Right atrium auricular region (tissue), 2 donors: ENCODE results near the gene IL1RL2. TPM values are rescaled to one million over a fixed set of nuclear protein-coding genes. Genes with fewer than 3 reads are reported as not detected.

Experiments used
- DNase-seq: peaks from one replicate; pipeline ENCODE4 v3.0.0-alpha.2; 2019; ENCODE audit warnings: low spot score
- H3K27ac ChIP-seq, 2 donors: fragments of 200-600 bp; sonication (generic); 1 replicate in 1 of 2; 2 replicates in 1 of 2; pipeline ENCODE4 v1.5.1; 2016 to 2019
- H3K27me3 ChIP-seq, 2 donors: fragments of 200-600 bp; sonication (generic); one replicate each; pipeline versions ENCODE4 v1.5.1 to v1.6.0; 2017 to 2019
- H3K36me3 ChIP-seq: fragments of 200-600 bp; sonication (generic); one replicate; pipeline ENCODE4 v1.5.1; 2016
- H3K4me1 ChIP-seq, 2 donors: fragments of 200-600 bp; sonication (generic); one replicate each; pipeline versions ENCODE4 v1.5.1 to v1.6.0; 2017 to 2019
- H3K4me3 ChIP-seq, 2 donors: fragments of 200-600 bp; sonication (generic); 1 replicate in 1 of 2; 2 replicates in 1 of 2; pipeline ENCODE4 v1.5.1; 2017 to 2019; ENCODE audit warnings: mild to moderate bottlenecking in 1 of 2, moderate library complexity in 1 of 2
- H3K9me3 ChIP-seq, 2 donors: fragments of 200-600 bp; sonication (generic); one replicate each; pipeline ENCODE4 v1.5.1; 2019
- total RNA-seq, 2 donors: library from RNA; depleted of rRNA; stranded (reverse); fragments of >200 nt; gene quantifications; one replicate each; pipeline ENCODE4 v1.1.0, GENCODE V29; 2016
- TF ChIP-seq, protein P1 (sequence below), 2 donors: fragments of 200-600 bp; sonication (generic); IDR thresholded peaks; one replicate each; pipeline ENCODE4 v1.5.1; 2019; ENCODE audit warnings: antibody characterized with exemption in 2 of 2

IL1RL2 gene
- total RNA-seq: under 1 TPM in 1 of 2 donors, not detected in 1; 0.55 TPM

DNA sequence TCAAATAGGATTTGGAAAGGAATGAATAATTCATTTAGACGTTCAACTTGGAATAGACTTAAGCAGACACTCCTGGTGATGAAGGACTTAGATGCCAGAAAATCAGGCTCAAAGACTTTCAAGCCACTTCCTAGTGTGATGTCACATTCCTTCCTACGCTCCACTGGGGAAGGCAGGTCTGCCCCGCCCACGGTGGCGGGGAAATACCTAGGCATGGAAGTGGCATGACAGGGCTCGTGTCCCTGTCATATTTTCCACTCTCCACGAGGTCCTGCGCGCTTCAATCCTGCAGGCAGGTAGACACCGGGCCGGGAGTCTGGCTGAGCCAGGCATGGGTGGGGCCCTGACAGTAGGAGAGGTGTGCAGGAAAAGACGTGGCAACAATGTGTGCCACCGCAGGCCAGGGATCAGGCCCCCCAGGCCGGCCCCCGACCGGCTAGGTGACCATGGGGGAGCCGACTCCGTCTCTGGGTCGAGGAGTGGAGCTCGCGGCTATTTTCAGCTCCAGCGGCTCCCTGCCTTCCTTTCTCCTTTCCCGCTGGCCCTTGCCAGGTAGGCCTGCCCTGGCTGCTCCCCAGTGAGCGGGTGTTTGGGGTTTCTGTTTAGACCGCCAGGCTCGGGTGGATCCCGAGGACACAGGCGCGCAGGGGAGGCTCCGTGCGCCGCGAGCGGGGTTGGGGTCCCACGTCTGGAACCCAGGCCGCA lies at the start of gene IL1RL2:
IL1RL2 (plus strand) TSS at position 233 of the 705 bp plus-strand sequence. CDS start 845 bp downstream, outside the sequence.
- Histone ChIP-seq H3K36me3 (no peaks in the 10 kb centered on the region), H3K27me3 (no peaks in the 10 kb centered on the region), H3K4me3 (peak within 1 kb of the TSS; percentile 37 to 62), H3K4me1 (peaks cover 0 to 9% of the 10 kb centered on the region in 2 donors), H3K9me3 (no peaks in the 10 kb centered on the region), H3K27ac (peak within 1 kb of the TSS; percentile 44 to 71)
- no peak for DNase-seq
- TF ChIP-seq, protein P1, sequence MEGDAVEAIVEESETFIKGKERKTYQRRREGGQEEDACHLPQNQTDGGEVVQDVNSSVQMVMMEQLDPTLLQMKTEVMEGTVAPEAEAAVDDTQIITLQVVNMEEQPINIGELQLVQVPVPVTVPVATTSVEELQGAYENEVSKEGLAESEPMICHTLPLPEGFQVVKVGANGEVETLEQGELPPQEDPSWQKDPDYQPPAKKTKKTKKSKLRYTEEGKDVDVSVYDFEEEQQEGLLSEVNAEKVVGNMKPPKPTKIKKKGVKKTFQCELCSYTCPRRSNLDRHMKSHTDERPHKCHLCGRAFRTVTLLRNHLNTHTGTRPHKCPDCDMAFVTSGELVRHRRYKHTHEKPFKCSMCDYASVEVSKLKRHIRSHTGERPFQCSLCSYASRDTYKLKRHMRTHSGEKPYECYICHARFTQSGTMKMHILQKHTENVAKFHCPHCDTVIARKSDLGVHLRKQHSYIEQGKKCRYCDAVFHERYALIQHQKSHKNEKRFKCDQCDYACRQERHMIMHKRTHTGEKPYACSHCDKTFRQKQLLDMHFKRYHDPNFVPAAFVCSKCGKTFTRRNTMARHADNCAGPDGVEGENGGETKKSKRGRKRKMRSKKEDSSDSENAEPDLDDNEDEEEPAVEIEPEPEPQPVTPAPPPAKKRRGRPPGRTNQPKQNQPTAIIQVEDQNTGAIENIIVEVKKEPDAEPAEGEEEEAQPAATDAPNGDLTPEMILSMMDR (IDR thresholded peaks at IDR 0.05): no peak

DNA sequence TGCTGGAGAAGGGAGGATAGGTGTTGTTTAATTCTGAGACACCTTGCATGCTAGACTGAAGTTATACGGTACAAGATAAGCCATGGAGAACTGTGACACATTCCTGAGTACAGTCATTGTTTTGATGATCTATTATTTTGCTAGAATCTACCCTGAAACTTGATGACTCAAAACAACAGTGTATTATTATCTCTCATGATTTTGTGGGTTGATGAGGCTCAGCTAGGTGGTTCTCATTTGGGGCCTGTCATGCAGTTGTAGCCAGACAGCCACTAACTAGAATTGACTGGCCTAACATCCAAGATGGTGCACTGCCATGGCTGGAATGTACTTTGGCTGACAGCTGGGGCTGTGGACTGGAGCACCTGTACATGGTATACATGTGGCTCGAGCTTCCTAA lies 49.7 kb upstream of the IL1RL2 start:
- TF ChIP-seq, protein P1 (IDR thresholded peaks at IDR 0.05): no peak
- H3K9me3 ChIP-seq: no peaks in the 10 kb centered on the region
- no peaks in the 10 kb centered on the region for H3K27me3 ChIP-seq
- H3K4me1 ChIP-seq: peaks cover 0 to 14% of the 10 kb centered on the region in 2 donors
- H3K4me3 ChIP-seq: no peak overlapping the region
- H3K27ac ChIP-seq: no peak overlapping the region
- H3K36me3 ChIP-seq: no peaks in the 10 kb centered on the region
- DNase-seq: no peak

DNA sequence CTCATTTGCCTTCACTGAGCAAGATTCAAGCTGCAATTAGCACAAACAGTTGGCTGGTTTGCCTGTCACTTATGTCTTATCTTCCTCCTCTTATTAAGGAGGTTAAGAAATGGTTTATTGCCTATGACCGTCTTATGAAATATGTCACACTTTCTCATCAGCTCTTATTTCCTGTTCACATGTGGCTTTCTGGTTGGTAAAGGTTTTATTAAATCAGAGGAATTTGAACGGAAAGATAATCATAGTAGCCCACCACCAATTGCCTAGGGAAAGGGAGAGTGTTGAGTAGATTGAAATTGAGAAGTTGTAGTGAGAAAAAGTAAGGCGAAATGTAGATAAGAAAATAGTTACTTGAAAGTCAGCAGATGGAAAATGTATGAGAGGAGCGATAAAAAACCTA lies 48.5 kb upstream of the IL1RL2 start:
- no peak for DNase-seq
- no peak overlapping the region for H3K4me3 ChIP-seq
- H3K4me1 ChIP-seq: peaks cover 0 to 14% of the 10 kb centered on the region in 2 donors
- H3K36me3 ChIP-seq: no peaks in the 10 kb centered on the region
- H3K27ac ChIP-seq: no peak overlapping the region
- no peaks in the 10 kb centered on the region for H3K9me3 ChIP-seq
- no peaks in the 10 kb centered on the region for H3K27me3 ChIP-seq
- TF ChIP-seq, protein P1 (IDR thresholded peaks at IDR 0.05): no peak

DNA sequence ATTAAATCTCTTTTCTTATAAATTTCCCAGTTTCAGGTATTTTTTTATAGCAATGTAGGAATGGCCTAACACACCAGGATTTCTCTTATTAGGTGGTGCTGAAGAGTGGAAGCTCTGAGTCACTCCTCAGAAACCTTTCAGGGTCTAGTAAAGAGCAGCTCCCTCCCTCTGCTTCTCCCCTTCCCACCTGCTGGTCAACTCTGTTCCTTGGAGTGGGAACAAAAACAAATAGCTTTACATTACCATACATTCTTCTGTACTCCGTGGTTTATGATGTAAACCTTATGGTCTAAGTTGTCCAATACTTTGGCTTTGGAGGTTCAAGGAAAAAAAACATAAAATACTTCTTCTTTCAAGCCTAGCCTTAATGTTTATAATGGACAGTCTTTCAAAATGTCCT lies 47.0 kb upstream of the IL1RL2 start:
- H3K4me1 ChIP-seq: peaks cover 0 to 25% of the 10 kb centered on the region in 2 donors
- no peak overlapping the region for H3K4me3 ChIP-seq
- no peak for DNase-seq
- H3K36me3 ChIP-seq: no peaks in the 10 kb centered on the region
- no peaks in the 10 kb centered on the region for H3K27me3 ChIP-seq
- no peak overlapping the region for H3K27ac ChIP-seq
- TF ChIP-seq, protein P1 (IDR thresholded peaks at IDR 0.05): no peak
- peaks cover 0 to 2% of the 10 kb centered on the region in 2 donors for H3K9me3 ChIP-seq

DNA sequence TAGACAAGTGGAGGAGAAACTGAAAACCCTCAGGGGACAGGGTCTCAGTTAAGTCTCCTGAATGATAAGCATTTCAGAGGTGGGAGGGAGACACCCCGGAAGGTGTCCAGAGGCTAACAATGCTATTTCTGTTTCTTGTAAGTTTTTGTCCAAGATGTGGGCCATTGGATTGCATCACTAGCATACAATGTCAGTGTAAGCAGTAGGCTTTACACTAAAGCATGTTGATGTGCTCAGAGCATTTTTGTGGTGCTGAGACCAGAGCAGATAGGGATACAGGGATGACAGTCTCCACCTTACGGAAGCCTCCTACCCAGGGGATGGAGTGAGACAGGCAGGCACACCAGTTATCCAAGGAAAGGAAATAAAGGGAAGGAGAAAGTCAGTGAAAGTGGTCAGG lies 46.4 kb upstream of the IL1RL2 start:
- Histone ChIP-seq H3K36me3 (peaks cover 2% of the 10 kb centered on the region), H3K4me3 (no peak overlapping the region), H3K27me3 (no peaks in the 10 kb centered on the region), H3K4me1 (peaks cover 0 to 27% of the 10 kb centered on the region in 2 donors), H3K27ac (peak overlapping the region in 1 of 2 donors; percentile 93), H3K9me3 (peaks cover 0 to 7% of the 10 kb centered on the region in 2 donors)
- no peak for DNase-seq
- TF ChIP-seq, protein P1 (IDR thresholded peaks at IDR 0.05): no peak
